Fibroblast of skin of scalp (primary cell): ENCODE measurements around the gene PRCP.

Source experiments
- DNase-seq: peaks from one replicate; pipeline ENCODE4 v3.0.0-alpha.2; 2013

PRCP gene

GRCh38 chr11:82906931-82907330, 6.7 kb upstream of the PRCP start:
- DNase-seq = no peak

DNA sequence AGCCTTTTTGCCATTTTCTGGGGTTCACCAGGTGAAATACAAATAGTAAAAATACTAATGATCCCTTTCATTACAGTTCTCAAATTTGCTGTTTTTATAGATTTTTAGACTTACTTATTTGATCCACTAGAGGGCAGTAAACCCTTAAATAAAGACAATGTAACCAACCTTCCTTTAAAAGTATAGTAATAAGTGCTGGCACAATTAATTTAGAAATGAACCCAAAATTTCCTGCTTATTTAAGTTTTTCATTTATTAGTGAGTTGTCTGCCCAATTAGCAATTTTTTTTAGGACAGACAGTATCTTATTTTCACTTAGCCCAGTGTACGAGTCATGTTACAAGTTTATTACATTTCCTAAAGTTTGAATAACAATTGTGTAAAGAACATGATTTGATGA, 6.0 kb upstream of the PRCP start:
- DNase-seq = peak; percentile 37

- DNase-seq = no peak
Observed at GRCh38 chr11:82903843-82904586, 3.8 kb upstream of the PRCP start.

DNA sequence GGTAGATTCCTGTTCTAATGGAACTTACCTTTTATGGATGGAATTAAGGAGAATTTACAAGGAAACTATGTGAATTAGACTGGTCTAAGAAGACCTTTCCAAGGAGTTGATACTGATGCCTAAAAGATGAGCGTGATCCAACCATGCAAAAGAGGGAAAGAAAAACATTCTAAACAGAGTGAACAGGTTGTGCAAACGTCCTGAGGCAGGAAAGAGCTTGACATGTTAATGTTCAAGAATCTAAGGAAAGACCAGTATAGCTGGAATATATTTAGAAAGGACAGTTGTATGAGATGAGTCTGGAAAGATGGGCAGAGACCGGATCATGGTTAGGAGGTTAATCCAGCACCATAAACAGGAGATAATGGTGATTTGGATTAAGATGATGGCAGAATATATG, 2.6 kb upstream of the PRCP start:
- no peak for DNase-seq

DNA sequence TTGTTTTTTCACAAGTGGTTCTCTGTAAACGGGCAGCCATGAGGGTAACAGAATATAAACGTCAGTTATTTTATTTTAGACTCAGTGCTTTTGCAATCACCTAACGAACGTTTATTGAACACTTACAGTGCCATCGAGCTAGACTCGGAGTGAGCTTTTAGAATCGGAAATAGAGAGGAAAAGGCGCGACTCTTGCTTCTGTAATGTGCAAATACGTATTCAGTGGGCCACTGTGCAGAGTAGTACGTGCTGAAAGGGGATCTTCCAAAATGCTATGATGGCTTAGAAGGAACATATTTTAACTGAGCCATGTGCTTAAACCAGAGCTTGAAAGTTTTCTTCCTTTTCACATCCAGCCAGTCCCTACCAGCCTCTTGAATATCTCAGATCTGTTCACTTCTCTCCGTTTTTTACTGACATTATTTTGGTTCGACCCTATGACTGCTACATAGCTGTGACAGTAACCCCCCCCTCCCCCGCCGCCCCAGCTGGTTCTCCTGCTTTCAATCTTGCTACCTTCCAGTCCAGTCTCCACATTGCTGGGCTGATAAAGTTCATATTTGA, 1.8 kb upstream of the PRCP start:
- DNase-seq = no peak

GRCh38 chr11:82901165-82901921, 1.1 kb upstream of the PRCP start, which contains the start of gene DDIAS:
Gene DDIAS, plus strand, starts transcription at chr11:82901736. Its CDS starts 13,003 bp downstream, at chr11:82914739.
- peak; percentile 96 for DNase-seq

DNA sequence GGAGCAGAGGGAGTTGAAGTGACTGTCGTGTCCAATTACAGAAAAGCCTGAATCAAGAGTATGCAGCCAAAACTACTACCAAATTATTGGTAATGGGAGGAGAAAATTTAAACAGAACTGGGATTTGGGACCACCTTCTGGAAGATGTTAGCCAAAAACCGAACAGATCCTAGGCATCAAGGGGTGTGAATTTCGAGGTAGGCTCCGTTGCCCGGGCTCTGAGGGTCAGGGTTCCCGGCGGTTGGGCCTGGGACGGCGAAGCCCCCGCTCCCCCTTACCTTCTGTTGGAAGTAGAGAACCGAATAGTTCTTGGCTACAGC, 313 bp downstream of the PRCP start:
- no peak for DNase-seq

- no peak for DNase-seq
Observed at GRCh38 chr11:82899186-82899820, 927 bp downstream of the PRCP start.

DNA sequence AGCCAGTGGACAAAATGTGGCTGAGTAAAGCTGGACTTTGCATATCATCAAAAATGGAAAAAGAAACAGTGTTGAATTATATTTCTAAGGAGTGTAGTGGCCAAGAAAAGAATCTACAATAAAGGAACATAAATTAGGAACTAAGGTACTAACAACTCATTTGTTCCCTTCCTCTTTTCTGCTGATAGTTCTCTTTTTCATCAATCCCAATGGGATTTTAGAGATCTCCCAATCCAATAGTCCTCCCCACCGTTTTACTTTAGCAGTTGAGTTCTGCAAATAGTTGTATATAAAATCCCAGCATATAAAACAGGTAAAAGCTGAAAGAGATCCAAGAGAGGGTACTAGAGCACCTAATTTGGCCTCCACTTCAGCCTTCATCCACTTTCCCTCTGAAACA, 2.0 kb downstream of the PRCP start:
- no peak for DNase-seq

DNA sequence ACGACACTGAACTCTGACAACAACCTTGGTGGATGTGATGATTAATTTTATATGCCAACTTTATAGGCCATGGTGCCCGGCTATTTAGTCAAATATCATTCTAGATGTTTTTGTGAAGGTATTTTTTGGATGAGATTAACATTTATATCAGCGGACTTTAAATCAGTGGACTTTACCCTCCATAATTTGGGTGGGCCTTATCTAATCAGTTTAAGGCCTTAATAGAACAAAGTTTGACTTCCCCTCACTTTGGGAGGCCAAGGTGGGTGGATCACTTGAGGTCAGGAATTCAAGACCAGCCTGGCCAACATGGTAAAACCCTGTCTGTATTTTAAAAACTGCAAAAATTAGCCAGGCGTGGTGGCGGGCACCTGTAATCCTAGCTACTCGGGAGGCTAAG, 4.0 kb downstream of the PRCP start:
- DNase-seq = no peak

- DNase-seq = no peak
Observed at GRCh38 chr11:82895437-82896091, 4.7 kb downstream of the PRCP start.

- DNase-seq = no peak
Observed at GRCh38 chr11:82892611-82893169, 7.5 kb downstream of the PRCP start.

- DNase-seq = no peak
Observed at GRCh38 chr11:82890936-82891335, 9.3 kb downstream of the PRCP start.

DNA sequence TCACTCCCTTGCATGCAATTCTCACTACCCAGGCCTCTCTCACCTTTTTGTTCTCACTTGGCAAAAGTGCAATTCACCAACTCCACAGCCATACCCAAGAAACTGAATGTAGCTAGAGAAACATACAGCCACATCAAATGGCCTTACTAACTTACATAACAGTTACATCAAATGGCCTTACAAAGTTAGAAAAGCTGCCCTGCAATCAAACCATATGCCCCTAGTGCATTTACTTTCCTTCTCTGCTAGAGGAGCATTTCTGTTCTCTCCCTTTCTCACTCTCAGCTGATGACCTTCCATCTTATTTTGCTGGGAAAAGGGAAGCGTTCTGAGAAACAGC, 10.3 kb downstream of the PRCP start:
- DNase-seq = no peak

- DNase-seq = no peak
Observed at GRCh38 chr11:82889133-82890001, 10.9 kb downstream of the PRCP start.

DNA sequence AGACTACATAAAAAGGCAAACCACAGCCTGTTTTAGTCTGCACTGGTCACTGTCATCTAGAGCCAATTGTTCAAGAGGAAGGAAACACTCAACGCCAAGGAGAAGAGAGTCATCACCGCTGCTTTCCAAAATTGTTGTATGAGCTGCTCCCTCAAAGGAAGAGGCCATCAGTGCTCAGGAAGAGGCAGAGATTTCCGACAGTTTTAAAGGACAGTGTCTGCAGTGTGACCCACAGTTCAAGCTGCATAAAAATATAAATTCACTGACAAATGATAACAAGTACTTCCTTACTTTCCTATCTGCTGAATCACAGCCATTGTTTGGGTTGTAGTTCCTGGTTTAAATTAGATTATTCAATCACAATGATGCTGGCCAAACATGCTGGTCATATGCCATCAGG, 16.4 kb downstream of the PRCP start:
- DNase-seq = no peak

DNA sequence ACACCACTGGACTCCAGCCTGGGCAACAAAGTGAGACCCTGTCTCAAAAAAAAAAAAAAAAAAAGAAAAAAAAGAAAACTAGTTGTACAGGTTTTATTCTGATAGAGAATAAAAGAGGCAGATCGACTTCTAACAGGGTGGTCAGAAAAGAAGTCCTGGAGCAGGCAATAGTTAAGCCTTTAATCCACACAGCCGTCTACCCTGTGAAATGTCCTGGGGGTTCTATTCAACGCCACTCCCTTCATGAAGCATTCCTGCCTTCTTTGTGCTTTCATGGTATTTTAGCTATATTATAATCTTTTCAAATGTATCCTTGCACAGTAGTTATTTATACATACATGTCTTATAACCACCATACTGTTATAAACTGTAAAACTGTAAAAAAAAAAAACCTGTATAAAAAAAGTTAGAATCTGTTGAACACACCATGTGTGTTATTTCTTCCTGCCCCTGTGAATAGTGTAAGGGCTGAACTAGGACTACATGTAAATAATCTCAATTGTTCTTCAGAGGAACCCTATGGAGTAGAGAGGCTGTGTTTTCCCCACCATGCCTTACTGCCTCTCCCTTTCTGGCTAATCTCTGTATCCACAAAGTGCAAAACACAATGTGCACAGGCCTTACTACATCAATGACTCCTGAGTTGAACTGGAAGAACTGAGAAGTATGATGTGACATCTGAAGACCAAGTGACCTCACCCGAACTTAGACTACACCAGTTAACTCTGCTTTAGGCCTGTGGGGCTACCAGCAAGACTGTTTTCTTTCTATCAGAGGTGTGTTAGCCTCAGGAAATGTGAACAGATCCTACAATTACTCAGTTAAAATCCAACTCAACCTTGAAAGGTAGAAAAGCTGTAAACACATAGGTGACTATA, 25.3 kb downstream of the PRCP start:
- DNase-seq = no peak

GRCh38 chr11:82873919-82874333, 26.3 kb downstream of the PRCP start:
- no peak for DNase-seq

DNA sequence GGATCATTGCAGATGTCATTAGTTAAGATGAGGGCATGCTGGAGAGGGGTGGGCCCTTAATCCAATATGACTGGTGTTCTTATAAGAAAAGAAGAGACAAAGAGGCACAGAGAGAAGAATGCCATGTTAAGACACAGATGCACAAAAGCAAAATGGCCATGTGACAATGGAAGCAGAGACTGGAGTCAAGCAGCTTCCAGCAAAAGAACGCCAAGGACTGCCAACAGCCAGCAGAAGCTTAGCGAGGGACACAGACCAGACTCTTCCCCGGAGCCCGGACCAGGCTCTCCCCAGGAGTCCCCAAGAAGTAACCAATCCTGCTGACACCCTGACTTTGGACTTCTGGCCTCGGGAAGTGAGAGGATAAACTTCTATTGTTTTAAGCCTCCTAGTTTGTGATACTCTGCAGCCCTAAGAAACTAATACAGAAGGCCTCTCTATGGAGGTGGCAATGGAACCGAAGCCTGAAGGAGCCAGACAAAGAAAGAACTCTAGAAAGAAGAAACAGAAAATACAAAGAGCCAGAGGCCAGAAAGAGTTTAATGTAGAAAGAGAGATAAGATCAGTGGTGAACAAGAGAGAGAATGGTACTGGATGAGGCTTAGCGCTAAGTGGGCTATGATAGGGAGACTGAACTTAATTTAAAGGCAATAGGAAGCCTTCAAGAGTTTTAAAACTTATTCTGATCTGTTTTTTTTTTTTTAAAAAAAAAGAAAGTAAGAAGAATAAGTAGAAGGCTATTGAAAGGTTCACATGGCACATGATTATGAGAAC, 27.7 kb downstream of the PRCP start:
- DNase-seq = no peak

GRCh38 chr11:82871646-82872045, 28.6 kb downstream of the PRCP start:
- DNase-seq = no peak
